RWPE2 (cell line): Measurements from ENCODE around the gene RSPH6A.

ENCODE experiments used
- ATAC-seq: fragments of 200-7000 bp; cut with Tn5 transposase; 3 replicates; pipeline ENCODE4 v1.9.1; 2021; ENCODE audit warnings: low read depth
- DNase-seq: peaks from one replicate; pipeline ENCODE4 v3.0.0-alpha.2; 2020; ENCODE audit warnings: low spot score
- H3K27ac ChIP-seq: fragments of 450-650 bp; 2 replicates; pipeline ENCODE4 v1.5.1; 2017; ENCODE audit warnings: mild to moderate bottlenecking; ENCODE audit not compliant: poor library complexity, severe bottlenecking
- H3K27me3 ChIP-seq: fragments of 250-450 bp; sonication (Bioruptor Pico); 2 replicates; pipeline ENCODE4 v1.5.1; 2021; ENCODE audit warnings: mild to moderate bottlenecking, moderate library complexity; ENCODE audit not compliant: insufficient read depth, poor library complexity, severe bottlenecking
- H3K36me3 ChIP-seq: fragments of 250-450 bp; sonication (Bioruptor Pico); 2 replicates; pipeline ENCODE4 v1.5.1; 2020; ENCODE audit warnings: low read depth, mild to moderate bottlenecking, moderate library complexity
- H3K4me1 ChIP-seq: fragments of 250-450 bp; sonication (Bioruptor Pico); 2 replicates; pipeline ENCODE4 v1.5.1; 2021; ENCODE audit warnings: mild to moderate bottlenecking, moderate library complexity; ENCODE audit not compliant: insufficient read depth, poor library complexity, severe bottlenecking
- H3K4me3 ChIP-seq: fragments of 250-450 bp; sonication (Bioruptor Pico); 2 replicates; pipeline ENCODE4 v1.5.1; 2021; ENCODE audit warnings: mild to moderate bottlenecking, moderate library complexity; ENCODE audit not compliant: severe bottlenecking
- H3K9me3 ChIP-seq: fragments of 250-450 bp; sonication (Bioruptor Pico); 2 replicates; pipeline ENCODE4 v1.5.1; 2021; ENCODE audit warnings: mild to moderate bottlenecking, moderate library complexity; ENCODE audit not compliant: severe bottlenecking
- TF ChIP-seq, protein P1 (sequence below): fragments of 450-650 bp; IDR thresholded peaks from one replicate; pipeline ENCODE4 v1.5.1; 2017; ENCODE audit warnings: mild to moderate bottlenecking, moderate library complexity; ENCODE audit not compliant: poor library complexity, severe bottlenecking

Gene RSPH6A

GRCh38 chr19:45762870-45763631 lies 52.1 kb downstream of the RSPH6A start:
- Histone ChIP-seq H3K4me3 (no peak overlapping the region), H3K9me3 (no peaks in the 10 kb centered on the region), H3K27ac (no peak overlapping the region), H3K4me1 (no peaks in the 10 kb centered on the region), H3K36me3 (no peaks in the 10 kb centered on the region), H3K27me3 (no peaks in the 10 kb centered on the region)
- no peak for DNase-seq
- TF ChIP-seq, protein P1, sequence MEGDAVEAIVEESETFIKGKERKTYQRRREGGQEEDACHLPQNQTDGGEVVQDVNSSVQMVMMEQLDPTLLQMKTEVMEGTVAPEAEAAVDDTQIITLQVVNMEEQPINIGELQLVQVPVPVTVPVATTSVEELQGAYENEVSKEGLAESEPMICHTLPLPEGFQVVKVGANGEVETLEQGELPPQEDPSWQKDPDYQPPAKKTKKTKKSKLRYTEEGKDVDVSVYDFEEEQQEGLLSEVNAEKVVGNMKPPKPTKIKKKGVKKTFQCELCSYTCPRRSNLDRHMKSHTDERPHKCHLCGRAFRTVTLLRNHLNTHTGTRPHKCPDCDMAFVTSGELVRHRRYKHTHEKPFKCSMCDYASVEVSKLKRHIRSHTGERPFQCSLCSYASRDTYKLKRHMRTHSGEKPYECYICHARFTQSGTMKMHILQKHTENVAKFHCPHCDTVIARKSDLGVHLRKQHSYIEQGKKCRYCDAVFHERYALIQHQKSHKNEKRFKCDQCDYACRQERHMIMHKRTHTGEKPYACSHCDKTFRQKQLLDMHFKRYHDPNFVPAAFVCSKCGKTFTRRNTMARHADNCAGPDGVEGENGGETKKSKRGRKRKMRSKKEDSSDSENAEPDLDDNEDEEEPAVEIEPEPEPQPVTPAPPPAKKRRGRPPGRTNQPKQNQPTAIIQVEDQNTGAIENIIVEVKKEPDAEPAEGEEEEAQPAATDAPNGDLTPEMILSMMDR, result no peak
- no peak for ATAC-seq

DNA sequence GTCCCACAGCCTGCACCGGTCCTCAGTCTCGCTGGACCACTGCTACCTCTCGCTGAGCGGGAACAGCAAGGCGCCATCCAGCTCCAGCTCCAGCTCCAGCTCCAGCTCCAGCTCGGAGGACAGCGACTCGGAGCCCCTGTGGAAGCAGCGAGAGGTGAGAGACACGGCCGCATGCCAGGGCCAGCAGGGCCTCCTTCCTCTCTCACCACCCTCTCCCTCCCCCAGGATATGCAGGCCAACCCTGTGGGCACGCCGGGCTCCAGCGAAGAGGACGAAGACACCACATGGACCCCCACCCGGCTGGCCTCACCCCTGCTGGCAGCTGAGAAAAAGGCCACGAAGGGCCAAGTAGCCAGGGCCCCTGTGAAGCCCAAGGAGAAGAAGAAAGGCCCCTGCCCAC lies 53.4 kb downstream of the RSPH6A start:
- Histone ChIP-seq H3K4me3 (no peak overlapping the region), H3K27ac (no peak overlapping the region), H3K9me3 (no peaks in the 10 kb centered on the region), H3K4me1 (no peaks in the 10 kb centered on the region), H3K36me3 (no peaks in the 10 kb centered on the region), H3K27me3 (no peaks in the 10 kb centered on the region)
- ATAC-seq, result no peak
- TF ChIP-seq, protein P1, result no peak
- DNase-seq, result no peak

- ATAC-seq (no peak), DNase-seq (no peak)
- Histone ChIP-seq H3K4me1 (no peaks in the 10 kb centered on the region), H3K4me3 (no peak overlapping the region), H3K27me3 (no peaks in the 10 kb centered on the region), H3K9me3 (no peaks in the 10 kb centered on the region), H3K36me3 (no peaks in the 10 kb centered on the region), H3K27ac (no peak overlapping the region)
- TF ChIP-seq, protein P1, result no peak
These were observed 56.2 kb downstream of the RSPH6A start for GRCh38 chr19:45758921-45759320.

GRCh38 chr19:45757695-45758094 lies 57.4 kb downstream of the RSPH6A start:
- Histone ChIP-seq H3K27ac (no peak overlapping the region), H3K27me3 (no peaks in the 10 kb centered on the region), H3K4me1 (peaks cover 4% of the 10 kb centered on the region), H3K4me3 (no peak overlapping the region), H3K9me3 (no peaks in the 10 kb centered on the region), H3K36me3 (no peaks in the 10 kb centered on the region)
- TF ChIP-seq, protein P1, result no peak
- DNase-seq, result no peak
- no peak for ATAC-seq

GRCh38 chr19:45754323-45754722 lies 60.8 kb downstream of the RSPH6A start:
- TF ChIP-seq, protein P1, result no peak
- no peaks in the 10 kb centered on the region for H3K27me3 ChIP-seq
- DNase-seq, result no peak
- no peak overlapping the region for H3K27ac ChIP-seq
- peaks cover 8% of the 10 kb centered on the region for H3K4me1 ChIP-seq
- no peak overlapping the region for H3K4me3 ChIP-seq
- ATAC-seq, result no peak
- no peaks in the 10 kb centered on the region for H3K36me3 ChIP-seq
- no peaks in the 10 kb centered on the region for H3K9me3 ChIP-seq
